G401 (cell line): Measurements from ENCODE around the gene KLHL29. TPM values are rescaled to one million over a fixed set of nuclear protein-coding genes. Genes with fewer than 3 reads are reported as not detected.
A peak's percentile ranks its signal among the peaks of the same experiment; 100 is the strongest.
"Not testable (repeated sequence)": the region's sequence is repeated elsewhere in the genome, so short reads cannot be mapped to it uniquely, and the experiment has no call there.

Experiments used
- DNase-seq: peaks from one replicate; pipeline ENCODE4 v3.0.0-alpha.2; 2015; ENCODE audit warnings: low spot score
- in situ Hi-C: cut with HindIII; loops from 2 replicates; pipeline ENCODE4 v1.10.0; 2016; ENCODE audit warnings: low sequenced_read_pairs, mixed read lengths
- total RNA-seq: library from RNA; depleted of rRNA; stranded (reverse); fragments of >200 nt; shearing (Covaris generic); gene quantifications from 2 replicates; pipeline ENCODE4 v1.2.3, GENCODE V29; 2014; rRNA removed

Gene KLHL29
- total RNA-seq: not detected in 2 replicates

GRCh38 chr2:23384551-23385343, at the start of gene KLHL29:
KLHL29 (plus strand) TSS chr2:23385179; CDS start chr2:23562197, 177,018 bp downstream.
- peak; percentile 81 for DNase-seq
- in situ Hi-C loops: no loop called here

- in situ Hi-C loops: no loop called here
- no peak for DNase-seq
These were observed 49.4 kb upstream of the KLHL29 start for GRCh38 chr2:23335550-23335949.

GRCh38 chr2:23342075-23342474, 42.9 kb upstream of the KLHL29 start:
- in situ Hi-C loops: no loop called here
- no peak for DNase-seq

- in situ Hi-C loops: no loop called here
- DNase-seq: no peak
These were observed 39.0 kb upstream of the KLHL29 start for GRCh38 chr2:23346029-23346428.

GRCh38 chr2:23346781-23347180, 38.2 kb upstream of the KLHL29 start:
- no peak for DNase-seq
- in situ Hi-C loops: no loop called here

- in situ Hi-C loops: no loop called here
These were observed 37.4 kb upstream of the KLHL29 start for GRCh38 chr2:23347471-23348092.

GRCh38 chr2:23348093-23348481, 36.9 kb upstream of the KLHL29 start:
- in situ Hi-C loops, DNase-seq: not testable (repeated sequence)

More at GRCh38 chr2:23347471-23348092, 37.4 kb upstream of the KLHL29 start:
- DNase-seq: no peak

- DNase-seq: no peak
- in situ Hi-C loops: no loop called here
These were observed 35.5 kb upstream of the KLHL29 start for GRCh38 chr2:23349508-23349907.

- DNase-seq: peak; percentile 75
- in situ Hi-C loops: no loop called here
These were observed 34.8 kb upstream of the KLHL29 start for GRCh38 chr2:23350041-23350791.

- no peak for DNase-seq
- in situ Hi-C loops: no loop called here
These were observed 34.1 kb upstream of the KLHL29 start for GRCh38 chr2:23350792-23351355.

GRCh38 chr2:23351388-23352141, 33.4 kb upstream of the KLHL29 start:
- DNase-seq: peak; percentile 83
- in situ Hi-C loops: no loop called here

GRCh38 chr2:23354554-23354953, 30.4 kb upstream of the KLHL29 start:
- in situ Hi-C loops: no loop called here
- DNase-seq: no peak

- no peak for DNase-seq
- in situ Hi-C loops: no loop called here
These were observed 30.0 kb upstream of the KLHL29 start for GRCh38 chr2:23355001-23355400.

GRCh38 chr2:23356711-23357110, 28.3 kb upstream of the KLHL29 start:
- in situ Hi-C loops: no loop called here
- no peak for DNase-seq

- in situ Hi-C loops: no loop called here
- DNase-seq: no peak
These were observed 25.1 kb upstream of the KLHL29 start for GRCh38 chr2:23359631-23360567.

- DNase-seq: no peak
- in situ Hi-C loops: no loop called here
These were observed 24.3 kb upstream of the KLHL29 start for GRCh38 chr2:23360571-23361125.

GRCh38 chr2:23361152-23361551, 23.8 kb upstream of the KLHL29 start:
- DNase-seq: no peak
- in situ Hi-C loops: no loop called here

- no peak for DNase-seq
- in situ Hi-C loops: no loop called here
These were observed 21.7 kb upstream of the KLHL29 start for GRCh38 chr2:23363268-23363667.
